HG03103 (cell line): Measurements from ENCODE around the gene SOWAHA.
A peak's percentile ranks its signal among the peaks of the same experiment; 100 is the strongest.
"Not testable (repeated sequence)": the region's sequence is repeated elsewhere in the genome, so short reads cannot be mapped to it uniquely, and the experiment has no call there.

Source experiments
- ATAC-seq: cut with Tn5 transposase; IDR thresholded peaks from one replicate; pipeline ENCODE4 v1.9.1; 2021; ENCODE audit warnings: low read depth; ENCODE audit not compliant: unreplicated experiment

SOWAHA gene

DNA sequence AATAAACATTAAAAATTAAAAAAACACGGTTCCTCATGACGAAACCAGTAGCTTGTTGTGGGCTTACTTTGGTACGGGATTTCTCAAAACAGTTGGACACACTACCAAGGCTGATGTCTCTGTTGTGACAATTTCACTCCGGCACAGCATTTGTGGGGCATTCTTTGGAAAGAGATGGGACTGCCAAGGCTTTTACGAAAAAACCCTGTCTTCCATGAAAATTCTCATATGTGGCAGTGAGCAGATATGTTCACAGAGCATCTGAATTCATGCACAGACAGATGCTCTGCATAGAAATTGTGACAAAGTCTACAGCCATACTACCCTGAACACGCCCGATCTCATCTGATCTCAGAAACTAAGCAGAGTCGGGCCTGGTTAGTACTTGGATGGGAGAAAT, 35.2 kb downstream of the SOWAHA start:
- no peak for ATAC-seq

DNA sequence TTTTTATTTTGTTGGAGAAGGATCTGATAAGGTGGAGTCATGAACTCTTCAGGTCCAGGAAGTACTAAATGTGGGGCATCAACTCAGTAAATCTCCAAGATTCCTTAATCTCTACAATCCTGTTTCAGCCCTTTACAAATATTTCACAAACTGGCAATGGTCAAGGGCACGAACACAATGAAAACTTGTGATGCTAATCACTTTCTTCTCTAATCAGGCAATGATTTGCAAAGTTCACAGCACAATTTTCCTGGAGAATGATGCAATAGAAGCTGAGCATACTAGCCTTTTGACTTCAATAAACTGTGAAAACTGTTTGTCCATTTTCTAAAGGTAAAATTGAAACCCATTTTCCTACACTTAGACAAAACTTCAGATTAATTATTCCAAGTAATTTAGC, 36.2 kb downstream of the SOWAHA start:
- ATAC-seq = no peak

DNA sequence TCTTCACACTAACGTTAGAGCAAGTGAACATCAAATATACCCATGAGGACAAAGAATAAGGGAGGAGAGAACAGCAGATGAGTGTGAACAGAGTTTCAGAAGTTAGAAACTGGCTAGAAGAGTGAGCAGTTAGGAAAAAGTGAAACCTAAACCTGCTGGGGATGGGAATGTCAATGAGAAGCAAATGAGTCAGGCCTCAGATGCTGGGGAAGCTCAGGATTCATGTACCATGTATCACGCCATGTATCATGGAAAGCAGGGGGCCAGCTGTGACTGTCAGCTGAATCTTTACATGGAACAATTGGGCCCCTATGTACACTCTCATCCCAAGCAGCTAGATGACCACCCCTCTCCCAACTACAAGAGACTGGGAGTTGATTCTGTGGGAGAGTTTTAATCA, 37.0 kb downstream of the SOWAHA start:
- no peak for ATAC-seq

DNA sequence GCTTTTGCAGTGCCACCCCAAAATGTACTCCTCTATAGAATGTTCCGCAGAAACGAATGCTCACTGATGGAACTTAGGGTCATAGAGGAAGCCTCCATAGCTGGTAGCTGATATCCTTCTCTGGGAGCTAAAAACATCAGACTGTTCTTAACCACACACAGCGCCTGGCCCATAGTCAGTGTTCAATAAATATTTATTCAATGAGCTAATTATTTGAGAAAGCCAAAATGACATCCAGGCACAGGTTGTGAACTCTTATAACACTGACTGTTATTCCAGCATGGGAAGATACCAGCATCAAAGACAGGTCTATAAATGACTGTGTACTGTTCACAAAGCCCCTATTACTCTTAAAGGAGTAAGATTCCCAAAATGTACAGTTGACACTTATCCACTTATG, 40.2 kb downstream of the SOWAHA start:
- ATAC-seq = no peak

DNA sequence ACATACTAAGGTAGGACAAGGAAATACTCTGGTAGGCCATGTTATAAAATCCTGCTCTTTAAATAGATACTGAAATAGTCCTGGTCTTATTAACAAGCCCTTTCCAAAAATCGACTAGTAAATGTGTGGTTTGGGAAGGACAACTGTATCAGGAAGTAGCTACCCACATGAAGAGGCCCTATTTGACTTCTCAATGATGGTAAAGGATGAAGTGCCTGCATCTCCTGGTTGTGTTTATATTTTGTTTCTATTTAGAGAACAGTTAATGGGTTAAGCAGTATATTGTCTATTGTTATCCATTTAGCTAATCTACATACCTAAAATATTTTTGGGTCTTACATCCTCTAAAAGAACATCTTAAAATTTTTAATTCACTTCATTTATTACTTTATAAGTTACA, 40.7 kb downstream of the SOWAHA start:
- no peak for ATAC-seq

DNA sequence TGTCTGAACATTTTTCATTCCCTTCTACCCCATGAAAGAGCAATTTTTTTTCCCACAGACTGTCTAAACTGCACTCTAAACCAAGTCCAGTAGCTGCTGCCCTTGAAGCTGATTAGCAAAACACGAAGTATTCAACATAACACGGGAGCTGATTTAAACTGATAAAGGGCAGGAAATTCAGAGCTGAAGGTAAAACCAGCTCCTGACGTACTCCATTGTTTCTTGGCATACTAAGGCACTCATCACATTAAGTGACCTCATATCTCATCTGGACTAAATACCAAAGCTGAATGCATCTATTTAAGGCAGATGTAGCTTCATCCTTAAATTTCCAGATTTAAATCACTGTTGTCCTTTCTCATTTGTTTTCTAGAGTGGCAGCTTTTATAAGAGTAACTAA, 41.2 kb downstream of the SOWAHA start:
- no peak for ATAC-seq

DNA sequence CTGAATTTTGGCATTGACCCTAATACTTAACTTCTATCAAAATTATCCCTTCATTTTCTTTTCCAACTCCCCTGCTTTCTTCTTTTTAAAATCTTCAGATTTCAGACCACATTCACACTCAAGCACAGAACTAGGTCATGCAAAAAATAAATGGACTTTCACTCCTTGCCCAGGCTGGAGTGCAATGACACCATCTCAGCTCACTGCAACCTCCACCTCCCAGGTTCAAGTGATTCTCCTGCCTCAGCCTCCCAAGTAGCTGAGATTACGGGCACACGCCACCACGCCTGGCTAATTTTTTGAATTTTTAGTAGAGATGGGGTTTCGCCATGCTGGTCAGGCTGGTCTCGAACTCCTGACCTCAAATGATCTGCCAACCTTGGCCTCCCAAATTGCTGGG, 41.9 kb downstream of the SOWAHA start:
- not testable (repeated sequence) for ATAC-seq

DNA sequence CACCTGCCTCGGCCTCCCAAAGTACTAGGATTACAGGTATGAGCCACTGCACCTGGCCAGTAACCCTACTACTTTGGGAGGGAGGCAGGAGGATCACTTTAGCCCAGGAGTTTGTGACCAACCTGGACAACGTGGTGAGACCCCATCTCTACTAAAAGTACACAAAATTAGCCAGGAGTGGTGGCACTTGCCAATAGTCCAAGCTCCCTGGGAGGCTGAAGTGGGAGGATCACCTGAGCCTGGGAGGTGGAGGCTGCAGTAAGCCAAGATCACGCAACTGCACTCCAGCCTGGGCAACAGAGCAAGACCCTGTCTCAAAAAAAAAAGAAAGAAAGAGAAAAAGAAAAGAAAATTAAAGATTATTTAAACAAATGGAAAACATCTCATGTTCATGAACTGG, 42.9 kb downstream of the SOWAHA start:
- no peak for ATAC-seq

DNA sequence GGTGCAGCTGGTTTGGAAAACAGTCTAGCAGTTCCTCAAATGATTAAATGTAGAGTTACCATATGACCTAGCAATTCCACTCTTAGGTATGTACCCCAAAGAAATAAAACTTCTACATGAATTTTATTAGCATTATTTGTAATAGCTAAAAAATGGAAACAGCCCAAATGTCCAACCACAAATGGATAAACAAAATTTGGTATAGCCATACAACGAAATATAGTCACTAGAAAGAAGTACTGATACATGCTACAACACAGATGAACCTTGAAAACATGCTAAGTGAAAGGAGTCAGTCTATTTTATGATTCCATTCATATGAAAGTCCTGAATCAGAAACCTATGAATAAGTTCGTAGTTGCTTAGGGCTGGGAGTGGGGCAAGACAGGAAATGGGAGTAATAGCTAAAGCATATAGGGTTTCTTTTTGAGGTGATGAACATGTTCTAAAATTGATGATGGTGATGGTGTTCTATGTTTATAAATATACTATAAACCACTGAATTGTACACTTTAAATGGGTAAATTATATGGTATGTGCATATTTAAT, 46.9 kb downstream of the SOWAHA start:
- no peak for ATAC-seq

DNA sequence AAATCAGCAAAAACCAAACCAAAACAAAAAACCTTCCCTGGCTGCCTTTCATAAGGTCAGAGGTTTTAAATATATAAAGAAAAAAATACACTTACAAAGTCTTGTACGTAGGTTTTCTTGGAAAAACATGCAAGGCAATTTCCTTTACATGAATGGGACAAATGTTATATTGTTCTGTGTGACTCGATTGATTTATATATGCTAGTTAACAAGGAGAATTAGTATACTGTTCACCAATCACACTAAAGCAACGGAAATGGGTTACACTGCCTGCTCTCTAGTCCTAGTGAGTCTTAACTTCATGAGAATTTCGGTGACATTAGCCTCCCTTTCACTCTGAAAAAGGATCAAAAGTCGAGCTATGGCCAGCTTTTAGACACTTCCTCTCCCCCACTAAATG, 47.6 kb downstream of the SOWAHA start:
- ATAC-seq = no peak

DNA sequence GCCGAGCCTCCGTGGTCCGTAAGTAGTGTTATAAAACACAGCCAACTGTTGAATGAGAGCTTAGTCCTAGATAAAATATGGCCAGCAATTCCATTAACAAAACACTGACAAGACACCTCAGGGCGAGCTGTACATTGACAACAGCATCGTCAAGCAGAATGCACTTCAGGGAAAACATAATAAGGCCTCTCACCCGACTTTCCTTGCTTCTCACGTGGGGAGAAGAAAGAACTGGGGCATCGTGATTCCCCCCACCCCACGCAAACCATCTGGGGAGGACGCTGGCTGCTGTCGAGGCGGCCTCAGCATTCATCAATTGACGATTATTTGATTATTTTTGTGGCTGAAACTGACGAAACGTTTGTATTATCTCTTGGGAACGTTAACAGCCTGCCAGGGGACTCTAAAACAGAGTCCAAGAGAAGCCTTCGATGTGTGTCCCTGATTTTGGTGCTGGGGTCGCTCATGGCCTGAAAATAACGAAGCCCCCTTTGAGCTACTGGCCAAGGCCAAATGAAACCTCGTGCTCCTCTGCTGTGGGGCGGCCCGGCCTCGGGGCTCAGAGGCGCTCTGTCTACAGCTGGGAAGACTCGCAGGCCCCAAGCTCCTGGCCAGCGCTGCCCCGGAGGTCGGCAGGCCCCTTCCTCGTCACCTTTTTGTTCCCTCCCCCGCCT, 52.7 kb downstream of the SOWAHA start:
- peak; percentile 16 for ATAC-seq
